Testis (tissue), 3 donors: Measurements from ENCODE around the gene KPNB1. TPM values are rescaled to one million over a fixed set of nuclear protein-coding genes. Genes with fewer than 3 reads are reported as not detected.

Experiments used
- DNase-seq: peaks from one replicate; pipeline ENCODE4 v3.0.0-alpha.2; 2019
- H3K27ac ChIP-seq, 2 donors: fragments of 200-600 bp; sonication (generic); one replicate each; pipeline ENCODE4 v1.5.1; 2019
- H3K27me3 ChIP-seq: fragments of 200-600 bp; sonication (generic); one replicate; pipeline ENCODE4 v1.5.1; 2019
- H3K36me3 ChIP-seq: fragments of 200-600 bp; sonication (generic); one replicate; pipeline ENCODE4 v1.5.1; 2017; ENCODE audit warnings: low read depth; ENCODE audit errors: missing control alignments
- H3K4me1 ChIP-seq: fragments of 200-600 bp; sonication (generic); one replicate; pipeline ENCODE4 v1.5.1; 2019
- H3K4me3 ChIP-seq, 2 donors: fragments of 200-600 bp; sonication (generic); one replicate each; pipeline ENCODE4 v1.5.1; 2017 to 2019
- H3K9me3 ChIP-seq: fragments of 200-600 bp; sonication (generic); one replicate; pipeline ENCODE4 v1.5.1; 2017
- POLR2A ChIP-seq: fragments of 450-650 bp; IDR thresholded peaks from one replicate; pipeline ENCODE4 v1.6.1; 2017; ENCODE audit warnings: antibody characterized with exemption, mild to moderate bottlenecking, moderate library complexity
- WGBS, 2 donors: methylation state at CpG; one replicate each; pipeline ENCODE4 v1.1.5; 2018; 5-methylcytosine and 5-hydroxymethylcytosine counted together
- intact Hi-C: fragments of 100-400 bp; cut with DNase I; formaldehyde crosslinking; loops from one replicate; pipeline ENCODE4 v1.15.1; 2023; ENCODE audit warnings: low total_unique reads
- polyA plus RNA-seq: library from polyadenylated mRNA; stranded (reverse); fragments of 350-450 nt; fragmentation: Illumina TruSeq; extraction: RNeasy Lipid Tissue Mini Kit (QIAGEN cat#74804); gene quantifications from one replicate; pipeline ENCODE4 v1.2.3, GENCODE V29; 2014; ENCODE audit warnings: low read depth, low replicate concordance; ENCODE audit not compliant: insufficient read depth
- total RNA-seq, 2 donors: library from RNA; depleted of rRNA; stranded (reverse); fragments of >200 nt; gene quantifications; one replicate each; pipeline ENCODE4 v1.2.3, GENCODE V29; 2016
- TF ChIP-seq, protein P1 (sequence below), 3 experiments: fragments of 450-650 bp in 2 of 3; fragments of 200-600 bp in 1 of 3; sonication (generic) in 1 of 3; IDR thresholded peaks; one replicate each; pipeline ENCODE4 v1.5.1; 2016 to 2019; ENCODE audit warnings: antibody characterized with exemption in 3 of 3, mild to moderate bottlenecking in 2 of 3, moderate library complexity in 1 of 3

KPNB1 gene
- total and polyA plus RNA-seq, 3 donors from 2014 or later: 262 to 391 (median 299) TPM

DNA sequence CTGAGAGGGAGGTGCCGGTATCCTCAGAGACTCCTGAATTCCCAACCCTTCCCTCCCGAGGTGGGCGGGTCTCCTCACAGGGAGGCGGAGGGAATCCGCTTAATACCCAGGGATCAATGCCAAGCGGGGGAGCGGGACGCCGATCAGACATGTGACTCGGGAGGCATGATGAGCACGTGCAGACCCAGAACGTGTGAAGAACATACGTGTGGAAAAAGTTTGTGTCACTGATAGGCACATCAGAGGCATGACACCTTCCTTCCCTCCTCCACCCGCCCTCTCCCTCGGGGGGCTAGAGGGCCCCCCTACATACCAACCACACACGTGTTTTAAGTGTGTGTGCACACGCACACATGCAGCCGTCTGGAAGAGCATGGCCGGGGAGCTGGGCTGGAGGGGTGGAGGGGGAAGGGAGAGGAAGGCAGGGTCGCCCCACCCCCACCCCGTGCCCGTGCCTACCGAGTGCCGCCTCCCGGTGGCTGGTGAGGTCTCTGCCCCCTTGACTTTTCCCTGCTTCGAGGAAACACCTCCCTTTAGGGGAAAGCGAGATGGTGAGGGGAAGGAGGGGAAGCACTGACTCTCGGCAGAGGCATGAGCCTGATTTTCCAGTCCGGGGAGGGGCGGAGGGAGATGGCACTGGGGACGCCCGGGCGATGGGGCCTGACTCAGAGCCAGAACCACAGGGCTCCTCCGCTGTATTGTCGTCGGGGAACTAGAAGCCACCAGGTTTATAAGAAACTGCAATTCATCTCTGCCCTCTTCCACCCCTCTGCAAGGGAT is 71.2 kb downstream of the KPNB1 start:
- Histone ChIP-seq H3K4me1 (no peaks in the 10 kb centered on the region), H3K9me3 (no peaks in the 10 kb centered on the region), H3K27me3 (no peaks in the 10 kb centered on the region), H3K4me3 (peak overlapping the region; percentile 0 to 34), H3K27ac (no peak overlapping the region), H3K36me3 (no peaks in the 10 kb centered on the region)
- intact Hi-C loops: no loop called here
- TF ChIP-seq, protein P1, sequence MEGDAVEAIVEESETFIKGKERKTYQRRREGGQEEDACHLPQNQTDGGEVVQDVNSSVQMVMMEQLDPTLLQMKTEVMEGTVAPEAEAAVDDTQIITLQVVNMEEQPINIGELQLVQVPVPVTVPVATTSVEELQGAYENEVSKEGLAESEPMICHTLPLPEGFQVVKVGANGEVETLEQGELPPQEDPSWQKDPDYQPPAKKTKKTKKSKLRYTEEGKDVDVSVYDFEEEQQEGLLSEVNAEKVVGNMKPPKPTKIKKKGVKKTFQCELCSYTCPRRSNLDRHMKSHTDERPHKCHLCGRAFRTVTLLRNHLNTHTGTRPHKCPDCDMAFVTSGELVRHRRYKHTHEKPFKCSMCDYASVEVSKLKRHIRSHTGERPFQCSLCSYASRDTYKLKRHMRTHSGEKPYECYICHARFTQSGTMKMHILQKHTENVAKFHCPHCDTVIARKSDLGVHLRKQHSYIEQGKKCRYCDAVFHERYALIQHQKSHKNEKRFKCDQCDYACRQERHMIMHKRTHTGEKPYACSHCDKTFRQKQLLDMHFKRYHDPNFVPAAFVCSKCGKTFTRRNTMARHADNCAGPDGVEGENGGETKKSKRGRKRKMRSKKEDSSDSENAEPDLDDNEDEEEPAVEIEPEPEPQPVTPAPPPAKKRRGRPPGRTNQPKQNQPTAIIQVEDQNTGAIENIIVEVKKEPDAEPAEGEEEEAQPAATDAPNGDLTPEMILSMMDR (IDR thresholded peaks at IDR 0.05): no peak
- TF ChIP-seq POLR2A: no peak
- WGBS, 2 donors: 5 to 11% methylated on average over 16 to 36 of the region's 36 CpGs
- no peak for DNase-seq

DNA sequence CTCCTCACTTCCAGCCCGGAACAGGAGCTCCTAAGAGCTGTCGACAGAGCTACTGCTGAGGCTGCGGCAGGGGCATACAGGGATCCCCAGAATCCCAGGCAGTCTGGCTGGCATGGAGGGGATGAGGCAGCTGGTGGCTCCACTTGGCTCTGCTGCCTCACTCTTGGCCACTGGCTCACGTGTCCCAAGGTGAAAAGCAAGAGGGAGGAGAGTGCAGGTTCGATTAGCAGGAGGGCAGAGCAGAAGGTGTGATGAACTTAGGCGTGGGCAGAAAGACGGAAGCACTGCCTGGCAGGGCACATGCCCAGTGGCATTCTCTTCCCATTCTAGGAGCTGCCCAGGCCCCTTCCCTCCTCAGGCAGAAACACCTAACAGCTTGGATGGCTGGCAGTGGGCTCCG is 72.0 kb downstream of the KPNB1 start:
- Histone ChIP-seq H3K27me3 (no peaks in the 10 kb centered on the region), H3K4me3 (no peak overlapping the region), H3K27ac (no peak overlapping the region), H3K9me3 (no peaks in the 10 kb centered on the region), H3K4me1 (no peaks in the 10 kb centered on the region), H3K36me3 (no peaks in the 10 kb centered on the region)
- 26 to 38% methylated on average over 3 to 8 of the region's 8 CpGs for WGBS, 2 donors
- intact Hi-C loops: no loop called here
- DNase-seq: no peak
- no peak for TF ChIP-seq POLR2A
- TF ChIP-seq, protein P1 (IDR thresholded peaks at IDR 0.05): no peak

DNA sequence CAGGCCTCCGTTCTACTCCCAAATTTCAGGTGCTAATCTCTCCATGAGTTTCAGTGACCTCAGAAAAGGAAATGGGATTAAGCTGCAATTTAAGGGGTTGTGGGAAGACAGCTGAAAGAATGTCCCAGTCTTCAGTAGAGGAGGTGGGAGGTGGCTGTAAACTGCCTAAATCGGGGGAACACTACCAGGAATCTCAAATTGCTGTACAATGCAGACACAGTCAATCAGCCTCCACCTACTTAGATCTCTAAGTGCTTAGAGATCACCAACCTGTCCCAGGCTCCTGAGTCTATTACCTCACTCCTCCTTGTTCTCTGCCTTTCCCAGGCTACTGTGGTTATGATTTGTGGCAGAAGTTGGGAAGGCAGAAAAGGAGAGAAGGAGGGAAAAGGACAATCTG is 75.0 kb downstream of the KPNB1 start:
- Histone ChIP-seq H3K36me3 (no peaks in the 10 kb centered on the region), H3K27me3 (no peaks in the 10 kb centered on the region), H3K4me3 (no peak overlapping the region), H3K27ac (no peak overlapping the region), H3K9me3 (no peaks in the 10 kb centered on the region), H3K4me1 (no peaks in the 10 kb centered on the region)
- 44 to 83% methylated on average over 2 of the region's 2 CpGs for WGBS, 2 donors
- intact Hi-C loops: no loop called here
- TF ChIP-seq, protein P1 (IDR thresholded peaks at IDR 0.05): no peak
- no peak for TF ChIP-seq POLR2A
- DNase-seq: no peak

DNA sequence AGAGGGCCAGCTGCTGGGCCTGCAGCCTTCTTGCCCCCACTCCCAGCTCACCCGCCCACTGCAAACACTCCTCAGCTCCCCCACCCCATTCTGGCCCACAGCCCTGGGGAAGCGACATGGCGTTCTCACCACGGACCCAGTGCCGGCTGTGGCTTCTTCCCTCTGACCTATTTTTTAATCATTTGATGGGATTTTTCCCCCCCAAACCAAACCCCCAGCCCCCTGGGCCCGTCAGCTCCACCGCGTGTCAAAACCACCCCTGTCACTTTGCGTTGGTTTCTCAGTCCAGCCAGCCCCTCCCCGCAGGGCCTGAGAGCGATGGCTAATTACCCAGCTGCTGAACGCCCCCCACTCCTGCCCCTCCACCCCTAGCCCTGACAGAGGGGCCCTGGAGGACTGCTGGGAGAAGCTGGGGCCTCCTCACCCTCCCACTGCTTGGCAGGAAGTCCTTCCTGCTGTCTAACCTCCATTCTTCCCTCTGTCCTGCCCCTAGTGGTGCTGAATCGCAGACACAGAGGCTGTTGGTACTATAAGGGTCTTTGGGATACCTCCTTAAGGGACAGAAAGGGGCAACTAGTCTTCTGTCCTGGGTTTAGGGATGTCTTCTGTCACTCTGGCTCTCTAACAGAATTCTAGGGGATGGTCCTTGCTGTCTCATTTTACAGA is 75.9 kb downstream of the KPNB1 start:
- Histone ChIP-seq H3K4me1 (no peaks in the 10 kb centered on the region), H3K9me3 (no peaks in the 10 kb centered on the region), H3K4me3 (no peak overlapping the region), H3K27me3 (no peaks in the 10 kb centered on the region), H3K36me3 (no peaks in the 10 kb centered on the region), H3K27ac (no peak overlapping the region)
- WGBS, 2 donors: 66 to 72% methylated on average over 13 of the region's 13 CpGs
- DNase-seq: no peak
- no peak for TF ChIP-seq POLR2A
- TF ChIP-seq, protein P1 (IDR thresholded peaks at IDR 0.05): no peak
- intact Hi-C loops: no loop called here
